ENCODE measurements around the gene CD55.

The CD55 gene

GRCh38 chr1:207321079-207321789 lies at the start of gene CD55:
CD55 (plus strand) TSS chr1:207321678; CDS start chr1:207321766, 88 bp downstream.
- DNase-seq (ENCODE audit: low spot score), result peak; percentile 87

DNA sequence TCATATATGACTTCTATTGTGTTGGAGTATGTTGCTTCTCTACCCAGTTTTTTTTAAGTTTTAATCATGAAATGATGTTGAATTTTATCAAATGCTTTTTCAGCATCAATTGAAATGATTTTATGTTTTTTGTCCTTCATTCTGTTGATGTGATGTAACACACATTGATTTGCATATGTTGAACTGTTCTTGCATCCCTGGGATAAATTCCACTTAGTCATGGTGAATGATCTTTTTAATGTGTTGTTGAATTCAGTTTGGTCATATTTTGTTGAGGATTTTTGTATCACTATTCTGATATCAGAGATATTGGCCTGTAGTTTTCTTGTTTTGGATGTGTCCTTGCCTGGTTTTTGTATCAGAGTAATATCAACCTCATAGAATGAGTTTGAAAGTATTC lies 46.6 kb upstream of the CD55 start:
- no peak for DNase-seq (ENCODE audit: low spot score)

DNA sequence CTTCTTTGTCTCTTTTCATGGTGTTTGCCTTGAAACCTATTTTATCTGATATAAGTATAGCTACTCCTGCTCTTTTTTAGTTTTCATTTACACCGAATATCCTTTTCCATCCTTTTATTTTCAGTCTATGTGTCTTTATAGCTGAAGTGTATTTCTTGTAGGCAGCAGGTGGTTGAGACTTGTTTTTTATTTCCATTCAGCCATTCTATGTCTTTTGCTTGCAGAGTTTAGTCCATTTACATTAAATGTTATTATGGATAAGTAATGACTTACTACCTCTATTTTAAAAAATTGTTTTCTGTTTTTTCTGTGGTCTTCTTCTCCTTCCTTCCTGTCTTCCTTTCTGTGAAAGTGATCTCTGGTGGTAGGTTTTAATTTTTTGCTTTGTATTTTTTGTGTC lies 45.0 kb upstream of the CD55 start:
- no peak for DNase-seq (ENCODE audit: low spot score)

DNA sequence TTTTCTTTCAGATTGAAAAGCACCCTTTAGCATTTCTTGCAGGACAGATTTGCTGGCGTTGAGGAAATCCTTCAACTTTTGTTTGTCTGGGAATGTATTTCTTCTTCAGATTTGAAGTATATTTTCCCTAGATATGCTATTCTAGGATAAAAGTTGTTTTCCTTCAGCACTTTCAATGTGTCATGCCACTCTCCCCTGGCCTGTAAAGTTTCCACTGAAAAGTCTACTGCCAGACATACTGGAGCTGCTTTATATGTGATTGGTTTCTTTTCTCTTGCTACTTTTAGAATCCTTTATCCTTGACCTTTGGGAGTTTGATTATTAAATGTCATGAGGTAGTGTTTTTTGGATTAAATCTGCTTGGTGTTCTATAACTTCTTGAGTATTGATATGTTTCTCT lies 44.2 kb upstream of the CD55 start:
- DNase-seq (ENCODE audit: low spot score), result no peak

DNA sequence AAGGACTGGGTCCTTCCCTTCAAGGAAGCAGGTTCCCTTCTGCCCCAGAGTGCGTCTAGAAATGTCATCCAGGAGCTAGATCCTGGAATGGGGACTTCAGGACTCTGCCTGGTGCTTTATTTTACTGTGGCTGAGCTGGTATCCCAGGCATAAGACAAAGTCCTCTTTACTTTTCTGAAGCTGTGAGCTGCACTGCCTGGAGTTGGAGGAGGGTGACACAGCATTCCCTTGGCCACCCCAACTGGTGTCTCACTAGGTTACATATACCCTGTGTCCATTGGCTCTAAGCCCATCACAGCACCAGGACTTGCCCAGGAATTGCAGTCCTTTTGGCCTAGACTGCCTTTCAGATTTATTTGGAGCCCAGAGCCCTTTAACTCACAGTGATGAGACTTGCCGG lies 41.8 kb upstream of the CD55 start:
- no peak for DNase-seq (ENCODE audit: low spot score)

DNA sequence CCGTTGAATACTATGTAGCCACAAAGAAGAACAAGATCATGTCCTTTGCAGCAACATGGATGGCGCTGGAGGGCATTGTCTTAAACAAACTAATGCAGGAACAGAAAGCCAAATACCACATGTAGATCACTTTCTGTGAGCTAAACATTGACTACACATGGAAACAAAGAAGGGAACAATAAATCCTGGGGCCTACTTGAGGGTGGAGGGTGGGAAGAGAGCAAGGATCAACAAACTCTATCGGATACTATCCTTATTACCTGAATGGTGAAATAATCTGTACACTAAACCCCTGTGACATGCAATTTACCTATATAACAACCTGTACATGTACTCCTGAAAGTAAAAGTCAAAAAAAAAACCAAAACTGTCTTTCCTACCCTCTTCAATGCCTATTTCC lies 40.8 kb upstream of the CD55 start:
- no peak for DNase-seq (ENCODE audit: low spot score)

DNA sequence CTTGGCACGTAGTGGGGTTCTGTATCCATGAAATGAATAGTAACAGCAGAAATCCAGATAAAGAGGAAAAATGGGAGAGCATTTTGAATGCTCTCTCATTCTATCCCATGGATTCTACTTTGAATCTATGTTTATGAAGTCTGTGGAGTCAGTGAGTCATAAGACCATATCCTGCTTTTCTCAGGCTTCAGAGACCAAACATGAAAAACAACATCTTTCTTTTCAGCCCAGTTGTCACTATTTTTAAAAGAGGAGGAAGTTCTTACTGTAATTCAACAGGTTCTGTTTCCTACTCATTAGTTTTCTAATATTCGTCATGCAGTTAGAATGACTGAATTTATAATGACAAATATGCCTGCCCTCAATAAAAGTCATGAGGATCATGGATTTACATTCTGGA lies 39.4 kb upstream of the CD55 start:
- DNase-seq (ENCODE audit: low spot score), result no peak

DNA sequence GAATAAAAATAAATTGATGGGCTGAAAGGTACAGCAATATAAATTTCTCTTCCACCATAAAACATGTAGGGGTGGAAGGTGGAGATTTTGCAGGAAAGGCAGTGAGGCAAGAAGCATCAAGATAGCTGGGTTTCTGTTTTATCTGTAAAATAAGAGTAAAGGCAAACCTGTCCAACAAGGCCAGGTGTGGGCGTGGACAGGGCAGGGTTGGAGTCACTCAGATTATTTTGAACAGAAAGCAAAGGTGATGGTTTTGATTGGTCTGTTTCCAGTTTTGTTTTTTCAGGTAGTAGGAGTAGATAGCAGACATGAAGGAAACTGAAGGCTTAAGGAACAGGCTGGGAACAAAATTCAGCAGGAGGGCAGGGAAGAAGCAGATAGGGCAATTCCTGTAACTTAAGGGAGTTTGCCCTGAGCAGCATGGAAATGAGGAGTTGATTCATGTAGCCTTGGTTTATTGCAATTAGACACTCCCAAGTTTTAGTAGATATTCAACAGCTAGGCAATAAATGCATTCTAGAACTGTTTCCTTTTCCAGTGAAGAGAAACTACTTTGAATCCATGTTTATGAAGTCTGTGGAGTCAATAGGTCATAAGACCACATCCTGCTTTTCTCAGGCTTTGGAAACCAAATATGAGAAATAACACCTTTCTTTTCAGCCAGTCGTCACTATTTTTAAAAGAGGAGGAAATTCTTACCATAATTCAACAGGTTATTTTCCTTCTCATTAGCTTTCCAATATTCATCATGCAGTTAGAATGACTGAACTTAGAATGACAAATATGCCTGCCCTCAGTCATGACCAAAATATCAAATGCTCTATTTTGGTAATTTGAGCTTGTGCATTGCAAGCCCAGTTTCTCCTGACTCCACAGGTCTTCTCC lies 38.7 kb upstream of the CD55 start:
- DNase-seq (ENCODE audit: low spot score), result no peak

DNA sequence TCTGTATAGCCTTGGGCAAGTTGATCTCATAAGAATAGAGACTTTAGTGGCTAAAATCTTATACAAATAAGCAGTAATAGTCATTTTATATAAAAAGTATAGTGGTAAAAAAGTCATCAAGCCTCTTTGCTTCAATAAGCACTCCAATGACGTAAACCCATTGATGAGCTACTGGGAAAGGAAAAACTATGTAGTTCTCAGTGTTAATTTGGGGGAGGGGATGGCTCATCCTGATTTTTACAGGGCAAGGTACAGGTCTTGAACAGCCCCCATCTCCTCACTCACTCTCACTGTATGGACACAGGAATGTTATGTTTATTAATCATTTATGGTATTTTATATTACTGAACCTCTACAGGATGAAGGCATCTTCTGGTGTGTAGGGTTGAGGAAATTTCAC lies 38.1 kb upstream of the CD55 start:
- no peak for DNase-seq (ENCODE audit: low spot score)

GRCh38 chr1:207284209-207284897 lies 37.1 kb upstream of the CD55 start:
- DNase-seq (ENCODE audit: low spot score), result no peak

- DNase-seq (ENCODE audit: low spot score), result no peak
Observed at GRCh38 chr1:207286786-207287468, 34.6 kb upstream of the CD55 start.

DNA sequence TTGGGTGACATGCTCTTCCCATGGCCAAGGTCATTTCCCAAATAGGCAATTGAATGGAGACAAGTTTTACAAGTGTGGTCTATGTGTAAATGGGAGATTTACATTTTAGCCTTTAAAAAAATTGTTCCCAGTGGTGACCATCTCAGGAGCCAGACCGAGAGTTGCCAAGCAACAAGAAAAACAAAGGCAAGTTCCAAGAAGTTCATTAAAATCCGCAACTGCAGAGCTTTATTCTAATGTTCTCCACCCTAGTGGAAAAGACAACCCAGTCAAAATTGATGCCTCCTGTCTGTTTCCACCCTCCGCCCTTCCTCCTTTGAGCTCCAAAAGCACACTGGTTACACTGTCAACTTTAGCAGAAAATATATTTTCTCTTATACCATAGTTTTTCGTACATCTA lies 33.2 kb upstream of the CD55 start:
- no peak for DNase-seq (ENCODE audit: low spot score)

DNA sequence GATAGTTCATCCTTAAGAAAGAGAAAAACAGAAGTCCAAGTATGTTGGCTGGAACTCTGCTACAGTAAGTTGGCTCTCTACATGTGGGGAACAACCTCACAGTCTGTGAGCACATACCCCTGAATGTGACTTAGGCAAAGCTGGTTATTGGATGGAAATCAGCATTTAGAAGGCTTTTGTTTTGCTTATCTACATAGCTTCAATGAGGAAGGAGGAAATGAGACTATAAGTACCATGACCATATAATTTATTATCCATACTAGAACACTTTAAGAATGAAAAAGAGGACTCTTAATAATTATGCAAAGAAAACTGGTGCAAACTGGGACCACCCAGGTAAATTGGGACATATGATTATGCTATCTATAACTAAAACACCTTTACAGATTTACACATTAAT lies 31.7 kb upstream of the CD55 start:
- DNase-seq (ENCODE audit: low spot score), result no peak

- no peak for DNase-seq (ENCODE audit: low spot score)
Observed at GRCh38 chr1:207291723-207292122, 29.8 kb upstream of the CD55 start.

DNA sequence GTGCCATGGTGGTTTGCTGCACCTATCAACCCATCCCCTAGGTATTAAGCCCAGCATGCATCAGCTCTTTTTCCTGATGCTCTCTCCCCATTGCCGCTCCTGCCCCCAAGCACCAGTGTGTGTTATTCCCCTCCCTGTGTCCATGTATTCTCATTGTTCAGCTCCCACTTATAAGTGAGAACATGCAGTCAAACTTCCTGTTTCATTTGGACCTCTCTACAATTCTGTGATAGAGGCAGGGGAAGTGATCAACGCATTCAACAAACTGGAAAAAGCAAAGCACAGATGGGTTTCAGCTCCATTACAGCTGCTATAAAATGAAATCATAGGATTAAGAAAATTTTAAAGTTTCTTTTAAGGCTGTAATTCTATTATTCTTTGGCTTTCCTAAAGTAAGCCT lies 23.3 kb upstream of the CD55 start:
- no peak for DNase-seq (ENCODE audit: low spot score)

GRCh38 chr1:207298636-207299398 lies 22.7 kb upstream of the CD55 start:
- DNase-seq (ENCODE audit: low spot score), result no peak

DNA sequence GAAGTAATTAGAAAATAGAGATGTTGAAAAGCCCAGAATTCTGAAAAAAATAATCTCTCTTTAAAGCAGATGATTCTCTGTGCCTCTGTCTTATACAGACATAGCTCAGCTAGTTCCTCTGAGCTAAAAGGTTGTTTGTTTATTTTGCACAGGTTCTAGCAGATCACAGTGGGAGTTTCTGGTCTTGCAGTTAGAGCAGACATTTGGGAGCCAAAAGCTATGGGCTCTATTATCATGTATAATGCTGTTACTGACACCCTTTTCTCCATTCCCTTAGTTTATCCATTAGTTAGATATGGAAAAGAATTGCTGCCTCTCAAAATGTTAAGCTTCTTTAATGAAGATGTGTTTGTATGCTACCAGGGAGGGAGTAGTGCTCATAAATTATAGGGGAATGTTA lies 20.5 kb upstream of the CD55 start:
- no peak for DNase-seq (ENCODE audit: low spot score)

DNA sequence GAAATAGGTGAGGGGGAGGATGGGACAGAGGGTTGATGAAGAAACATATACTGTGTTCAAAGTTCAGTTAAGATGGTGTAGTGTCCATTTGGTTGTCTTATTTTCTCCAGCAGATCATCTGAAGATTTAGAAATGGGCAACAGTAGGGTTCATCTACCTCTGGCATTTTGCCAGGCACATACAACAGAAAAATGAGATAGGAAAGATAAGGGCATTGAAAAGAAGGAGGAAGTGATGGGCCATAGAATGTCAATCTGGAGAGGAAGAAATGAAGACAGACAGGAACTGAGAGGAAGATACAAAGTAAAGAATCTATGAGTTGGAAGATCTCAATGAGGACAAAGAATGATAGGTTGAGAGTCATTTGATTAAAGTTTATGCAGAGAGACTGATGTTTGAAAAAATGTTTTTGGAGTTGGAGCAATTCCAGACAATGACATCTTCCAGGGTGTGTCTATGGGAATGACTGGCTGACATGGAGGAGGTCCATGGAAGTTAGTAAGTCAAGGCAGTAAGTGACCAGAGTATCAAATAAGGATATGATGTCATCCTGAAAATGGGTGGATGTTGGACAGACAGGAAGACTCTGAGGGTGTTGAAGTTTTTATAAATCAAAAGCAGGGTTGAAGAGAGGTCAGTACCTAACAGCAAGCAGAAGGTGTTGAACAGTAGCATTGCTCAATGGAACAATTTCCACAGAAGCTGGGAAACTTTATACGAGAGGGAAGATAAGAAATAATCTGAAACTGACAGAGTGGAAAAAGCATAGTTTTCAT lies 18.7 kb upstream of the CD55 start:
- DNase-seq (ENCODE audit: low spot score), result no peak

DNA sequence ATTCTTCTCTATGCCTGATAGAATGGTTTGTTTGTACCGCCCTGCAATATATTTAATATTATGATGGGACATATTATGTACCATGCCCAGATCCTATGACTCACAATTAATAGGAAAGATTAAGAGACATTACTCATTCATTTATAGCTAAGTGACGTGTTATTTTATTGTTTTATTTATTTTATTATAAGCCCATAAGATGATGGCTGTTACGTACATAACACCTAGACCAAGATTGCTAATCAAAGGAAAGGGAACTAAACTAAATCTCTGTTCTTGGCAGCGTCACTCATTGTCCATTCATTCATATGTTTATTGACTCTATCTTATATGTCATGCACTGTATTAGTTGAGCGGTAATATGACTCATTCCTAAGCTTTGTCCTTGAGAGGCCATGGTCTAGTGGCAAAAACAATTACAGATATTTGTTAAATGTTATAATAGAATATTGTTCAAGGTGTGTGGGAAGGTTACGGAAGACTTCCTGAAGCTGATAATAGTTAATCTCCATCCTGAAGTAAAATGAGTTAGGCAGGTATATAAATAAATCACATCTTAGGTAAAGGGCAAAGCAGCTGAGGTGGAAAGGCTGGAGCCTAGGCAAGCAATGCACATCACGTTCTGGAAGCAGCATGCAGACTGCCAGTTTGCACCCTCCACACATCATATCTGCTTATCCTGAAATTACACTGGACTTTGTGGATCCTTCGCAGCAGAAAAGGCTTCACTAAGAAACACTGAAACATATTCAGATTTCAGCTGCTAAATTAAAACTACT lies 16.6 kb upstream of the CD55 start:
- DNase-seq (ENCODE audit: low spot score), result no peak

DNA sequence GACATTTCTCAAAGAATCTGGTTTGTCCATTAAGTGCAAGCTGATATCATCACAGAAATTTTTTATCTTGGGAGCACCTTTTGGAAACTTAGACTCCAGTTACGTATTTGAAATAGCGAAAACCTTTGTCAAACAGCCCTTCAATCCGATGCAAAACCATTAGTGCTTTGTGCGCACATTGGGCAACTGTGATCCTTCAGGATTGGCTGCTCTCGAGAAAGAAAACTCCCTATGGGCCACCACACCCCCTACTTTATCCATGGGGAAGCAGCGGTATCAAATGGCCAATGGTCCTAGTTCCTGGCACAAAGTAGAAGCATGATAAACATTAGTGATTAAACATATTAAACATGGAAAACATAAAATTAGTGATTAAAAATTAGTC lies 16.0 kb upstream of the CD55 start:
- no peak for DNase-seq (ENCODE audit: low spot score)

Measured in HuH-7 (cell line).